K562 (cell line): Measurements from ENCODE around the gene ENDOD1. TPM values are rescaled to one million over a fixed set of nuclear protein-coding genes. Genes with fewer than 3 reads are reported as not detected.

Experiments used
- ATAC-seq: fragments of 200-7000 bp; cut with Tn5 transposase; 3 replicates; pipeline ENCODE4 v1.9.1; 2020; ENCODE audit warnings: moderate library complexity
- BruUV-seq: library from RNA; stranded (reverse); fragments of 400-500 nt; replicated peaks from 2 replicates; lab custom pipeline; 2021; lab: Mats Ljungman, UMichigan
- CTCF ChIA-PET: fragments of 300-600 bp; formaldehyde crosslinking; extraction: SDS; loops from one replicate; lab custom pipeline; 2021; ENCODE audit warnings: low intra/inter-chr PET ratio; lab: Yijun Ruan, JAX
- POLR2A ChIA-PET: fragments of 300-600, 350-650 bp; sonication (Branson Sonifier 250); formaldehyde crosslinking; extraction: SDS; loops from one replicate; lab custom pipeline; 2021; ENCODE audit warnings: antibody characterized with exemption, inconsistent platforms; lab: Yijun Ruan, JAX
- DNase-seq, 4 experiments: peaks; one replicate each; pipeline versions ENCODE4 v3.0.0 to v3.0.0-alpha.2; 2011 to 2018; ENCODE audit warnings: low spot score in 3 of 4, mixed read lengths in 3 of 4; ENCODE audit errors: extremely low read depth in 1 of 4
- FAIRE-seq: peaks from 2 replicates; lab custom pipeline; 2011; peaks lifted over from hg19 to GRCh38; lab: Jason Lieb, UNC
- H2AFZ ChIP-seq: 2 replicates; pipeline ENCODE4 v1.6.0; 2011; ENCODE audit warnings: low read depth, low read length, control low read depth, inconsistent platforms
- H3K27ac ChIP-seq: fragments of 200-600 bp; 3 replicates; pipeline ENCODE4 v1.8.0; 2011; ENCODE audit warnings: low read depth, mild to moderate bottlenecking, control low read depth, inconsistent platforms, low read length, moderate library complexity, mixed read lengths; ENCODE audit errors: extremely low read depth
- H3K27me3 ChIP-seq, 2 experiments: fragments of 300-600 bp in 1 of 2; 2 replicates in 1 of 2; 3 replicates in 1 of 2; pipeline versions ENCODE4 v1.6.0 to v1.8.0; 2011; ENCODE audit warnings: inconsistent platforms in 2 of 2, low read length in 2 of 2, mild to moderate bottlenecking in 1 of 2, mixed read lengths in 1 of 2, moderate library complexity in 1 of 2; ENCODE audit not compliant: control insufficient read depth in 2 of 2, insufficient read depth in 2 of 2
- H3K36me3 ChIP-seq: fragments of 300-600 bp; 3 replicates; pipeline ENCODE4 v1.8.0; 2011; ENCODE audit warnings: mild to moderate bottlenecking, low read length, inconsistent platforms; ENCODE audit not compliant: control insufficient read depth, insufficient read depth
- H3K4me1 ChIP-seq, 2 experiments: fragments of 200-600 bp in 1 of 2; replicated peaks in 1 of 2; 2 replicates in 1 of 2; 3 replicates in 1 of 2; pipeline versions ENCODE4 v1.5.1 to v1.8.0; 2011; ENCODE audit warnings: inconsistent platforms in 2 of 2, low read length in 2 of 2, mild to moderate bottlenecking in 1 of 2, mixed read lengths in 1 of 2, moderate library complexity in 1 of 2; ENCODE audit not compliant: control insufficient read depth in 2 of 2, insufficient read depth in 2 of 2
- H3K4me2 ChIP-seq: 2 replicates; pipeline ENCODE4 v1.6.1; 2011; ENCODE audit warnings: low read length, control low read depth, inconsistent platforms, mixed read lengths; ENCODE audit not compliant: insufficient read depth
- H3K4me3 ChIP-seq: fragments of 200-600 bp; sonication (generic), shearing (Covaris generic); 2 replicates; pipeline ENCODE4 v1.5.1; 2016; ENCODE audit warnings: control low read depth, inconsistent platforms
- H3K79me2 ChIP-seq: fragments of 200-600 bp; 3 replicates; pipeline ENCODE4 v1.8.0; 2011; ENCODE audit warnings: low read length, inconsistent platforms; ENCODE audit not compliant: control insufficient read depth, insufficient read depth
- H3K9ac ChIP-seq, 2 experiments: 2 replicates each; pipeline versions ENCODE4 v1.6.0 to v1.6.1; 2011; ENCODE audit warnings: low read depth in 2 of 2, low read length in 2 of 2, control low read depth in 1 of 2, inconsistent platforms in 1 of 2, mild to moderate bottlenecking in 1 of 2, mixed read lengths in 1 of 2; ENCODE audit not compliant: insufficient read depth in 1 of 2
- H3K9me1 ChIP-seq: one replicate; pipeline ENCODE4 v1.6.0; 2011; ENCODE audit warnings: inconsistent platforms, mild to moderate bottlenecking, low read length, moderate library complexity; ENCODE audit not compliant: control insufficient read depth, insufficient read depth
- H3K9me3 ChIP-seq: replicated peaks from 2 replicates; pipeline ENCODE4 v1.5.1; 2011; ENCODE audit warnings: low read depth, low read length, inconsistent platforms; ENCODE audit not compliant: control insufficient read depth, insufficient read depth
- H4K20me1 ChIP-seq: replicated peaks from 2 replicates; pipeline ENCODE4 v1.6.1; 2011; ENCODE audit warnings: low read length, inconsistent platforms, mixed read lengths; ENCODE audit not compliant: control insufficient read depth, insufficient read depth
- BACH1 ChIP-seq: fragments of 200-800 bp; sonication (Bioruptor generic); IDR thresholded peaks from 2 replicates; pipeline ENCODE4 v1.6.1; 2016; ENCODE audit warnings: missing genetic modification characterization, missing compliant biosample characterization
- BHLHE40 ChIP-seq: IDR thresholded peaks from 2 replicates; pipeline ENCODE4 v1.6.1; 2011; ENCODE audit warnings: low read length, improper control_type of control experiment
- FIP1L1 ChIP-seq: fragments of 200-400 bp; formaldehyde crosslinking; IDR thresholded peaks from 2 replicates; pipeline ENCODE4 v1.6.1; 2018; ENCODE audit warnings: mild to moderate bottlenecking, low read depth, low read length; ENCODE audit not compliant: poor library complexity, severe bottlenecking
- FOXP1 ChIP-seq: sonication (generic); formaldehyde crosslinking; IDR thresholded peaks from 2 replicates; pipeline ENCODE4 v1.8.0; 2022; ENCODE audit warnings: mild to moderate bottlenecking, missing genetic modification reagents
- NR2C1 ChIP-seq, 2 experiments: fragments of 450-650 bp; IDR thresholded peaks; 2 replicates each; pipeline ENCODE4 v1.6.1; 2017; ENCODE audit warnings: mild to moderate bottlenecking in 2 of 2, antibody characterized with exemption in 1 of 2, inconsistent platforms in 1 of 2, missing compliant biosample characterization in 1 of 2, missing genetic modification characterization in 1 of 2
- PTRF ChIP-seq: fragments of 450-650 bp; IDR thresholded peaks from 2 replicates; pipeline ENCODE4 v1.6.1; 2016; ENCODE audit warnings: mild to moderate bottlenecking, missing genetic modification characterization, missing compliant biosample characterization
- SLC30A9 ChIP-seq: fragments of 250-450 bp; sonication (Bioruptor Pico); IDR thresholded peaks from 2 replicates; pipeline ENCODE4 v1.8.0; 2022; ENCODE audit warnings: mild to moderate bottlenecking, moderate library complexity
- SMARCA5 ChIP-seq: fragments of 450-650 bp; IDR thresholded peaks from 2 replicates; pipeline ENCODE4 v1.6.1; 2016
- ZNF212 ChIP-seq: fragments of 450-650 bp; formaldehyde crosslinking; IDR thresholded peaks from 2 replicates; pipeline ENCODE4 v1.4.0; 2020; ENCODE audit warnings: mild to moderate bottlenecking
- ZNF316 ChIP-seq: fragments of 450-650 bp; IDR thresholded peaks from 2 replicates; pipeline ENCODE4 v1.6.1; 2016
- whole genome bisulfite sequencing: fragments of 100-300 bp; shearing (Covaris generic); methylation state at CpG from one replicate; pipeline ENCODE4 v1.1.6; 2016; ENCODE audit warnings: low coverage, mixed read lengths; ENCODE audit not compliant: insufficient coverage; ENCODE audit errors: missing lambda C conversion rate; 5-methylcytosine and 5-hydroxymethylcytosine counted together
- in situ Hi-C: fragments of 300-500 bp; cut with MboI; formaldehyde crosslinking; loops from 4 replicates; pipeline ENCODE4 v1.15.0; 2018; ENCODE audit warnings: inconsistent platforms, mixed read lengths
- intact Hi-C: fragments of 100-400 bp; cut with micrococcal nuclease; formaldehyde crosslinking; loops from 2 replicates; pipeline ENCODE4 v1.14.2; 2022
- polyA plus RNA-seq, 8 experiments: library from polyadenylated mRNA; depleted of rRNA in 4 of 8; stranded (reverse) in 5 of 8; unstranded in 3 of 8; fragments of >200 nt; fragmentation: Nextera tagmentation in 2 of 8; fragmentation: Illumina TruSeq in 1 of 8; extraction: Ambion mirVana in 2 of 8; extraction: Trizol in 1 of 8; gene quantifications; 2 replicates each; pipeline versions ENCODE4 v1.2.1 to v1.2.3, GENCODE V29; 2011 to 2014; ENCODE audit warnings: inconsistent platforms in 1 of 8, missing spikeins in 1 of 8
- total RNA-seq, 7 experiments: library from RNA; depleted of rRNA in 6 of 7; stranded (reverse); fragments of >200 nt in 6 of 7; fragmentation: Illumina TruSeq in 2 of 7; extraction: Trizol in 2 of 7; gene quantifications; 2 replicates each; pipeline versions ENCODE4 v1.2.1 to v1.2.3, GENCODE V29; 2011 to 2021; ENCODE audit warnings: low replicate concordance in 1 of 7
- TF ChIP-seq, protein P1 (sequence below): sonication (generic); formaldehyde crosslinking; IDR thresholded peaks from 2 replicates; pipeline ENCODE4 v1.8.0; 2023; ENCODE audit warnings: missing genetic modification reagents, mild to moderate bottlenecking, borderline replicate concordance

ENDOD1 gene
- total and polyA plus RNA-seq, 9 of the 15 experiments (the other 6 are each of a cell fraction or from before 2014, with no cell fraction given) = 4.2 to 11.8 (median 9.3) TPM

DNA sequence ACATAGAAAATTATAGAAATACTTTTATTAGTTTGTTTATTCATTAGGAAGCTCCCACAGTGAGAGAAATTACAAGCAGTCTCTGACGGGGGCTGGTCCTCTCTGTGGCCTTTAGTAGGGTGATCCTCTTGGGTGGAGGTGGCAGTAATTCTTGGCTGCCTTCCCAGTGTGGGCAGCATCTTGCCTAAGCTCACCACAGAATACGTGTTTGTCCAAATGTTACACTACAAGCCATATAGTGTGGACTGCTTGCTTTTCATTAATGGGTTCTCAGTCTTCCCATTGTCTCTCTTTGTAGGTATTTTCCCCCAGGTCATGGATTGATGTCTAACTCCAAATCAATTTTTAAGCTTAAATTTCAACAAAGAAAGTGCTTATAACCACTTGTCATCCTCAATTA, 43.3 kb downstream of the ENDOD1 start:
- no peaks in the 10 kb centered on the region for H3K9me3 ChIP-seq
- in situ Hi-C loops = no loop called here
- H3K4me3 ChIP-seq = no peak overlapping the region
- no peak overlapping the region for H3K9ac ChIP-seq
- no peak overlapping the region for H2AFZ ChIP-seq
- CTCF ChIA-PET = no interaction called here
- no peaks in the 10 kb centered on the region for H3K79me2 ChIP-seq
- no peaks in the 10 kb centered on the region for H3K27me3 ChIP-seq
- DNase-seq (no peak), ATAC-seq (no peak)
- no peaks in the 10 kb centered on the region for H3K9me1 ChIP-seq
- intact Hi-C loops = no loop called here
- peaks cover 0 to 2% of the 10 kb centered on the region in 2 experiments; a peak in 2 of 5 replicates for H3K4me1 ChIP-seq
- WGBS = 58% methylated on average over 2 of the region's 2 CpGs
- no peaks in the 10 kb centered on the region for H4K20me1 ChIP-seq
- H3K36me3 ChIP-seq = peaks cover 7% of the 10 kb centered on the region; the same call in 2 of the 3 replicates
- TF ChIP-seq ZNF212 (CRISPR knock-in tag) (no peak), ZNF316 (no peak), FIP1L1 (no peak), SLC30A9 (no peak), BACH1 (tag) (no peak), FOXP1 (no peak), NR2C1 (IDR thresholded peaks at IDR 0.05) (no peak), NR2C1 (tag; IDR thresholded peaks at IDR 0.05) (no peak), BHLHE40 (no peak), SMARCA5 (no peak), PTRF (tag) (no peak)
- TF ChIP-seq, protein P1, sequence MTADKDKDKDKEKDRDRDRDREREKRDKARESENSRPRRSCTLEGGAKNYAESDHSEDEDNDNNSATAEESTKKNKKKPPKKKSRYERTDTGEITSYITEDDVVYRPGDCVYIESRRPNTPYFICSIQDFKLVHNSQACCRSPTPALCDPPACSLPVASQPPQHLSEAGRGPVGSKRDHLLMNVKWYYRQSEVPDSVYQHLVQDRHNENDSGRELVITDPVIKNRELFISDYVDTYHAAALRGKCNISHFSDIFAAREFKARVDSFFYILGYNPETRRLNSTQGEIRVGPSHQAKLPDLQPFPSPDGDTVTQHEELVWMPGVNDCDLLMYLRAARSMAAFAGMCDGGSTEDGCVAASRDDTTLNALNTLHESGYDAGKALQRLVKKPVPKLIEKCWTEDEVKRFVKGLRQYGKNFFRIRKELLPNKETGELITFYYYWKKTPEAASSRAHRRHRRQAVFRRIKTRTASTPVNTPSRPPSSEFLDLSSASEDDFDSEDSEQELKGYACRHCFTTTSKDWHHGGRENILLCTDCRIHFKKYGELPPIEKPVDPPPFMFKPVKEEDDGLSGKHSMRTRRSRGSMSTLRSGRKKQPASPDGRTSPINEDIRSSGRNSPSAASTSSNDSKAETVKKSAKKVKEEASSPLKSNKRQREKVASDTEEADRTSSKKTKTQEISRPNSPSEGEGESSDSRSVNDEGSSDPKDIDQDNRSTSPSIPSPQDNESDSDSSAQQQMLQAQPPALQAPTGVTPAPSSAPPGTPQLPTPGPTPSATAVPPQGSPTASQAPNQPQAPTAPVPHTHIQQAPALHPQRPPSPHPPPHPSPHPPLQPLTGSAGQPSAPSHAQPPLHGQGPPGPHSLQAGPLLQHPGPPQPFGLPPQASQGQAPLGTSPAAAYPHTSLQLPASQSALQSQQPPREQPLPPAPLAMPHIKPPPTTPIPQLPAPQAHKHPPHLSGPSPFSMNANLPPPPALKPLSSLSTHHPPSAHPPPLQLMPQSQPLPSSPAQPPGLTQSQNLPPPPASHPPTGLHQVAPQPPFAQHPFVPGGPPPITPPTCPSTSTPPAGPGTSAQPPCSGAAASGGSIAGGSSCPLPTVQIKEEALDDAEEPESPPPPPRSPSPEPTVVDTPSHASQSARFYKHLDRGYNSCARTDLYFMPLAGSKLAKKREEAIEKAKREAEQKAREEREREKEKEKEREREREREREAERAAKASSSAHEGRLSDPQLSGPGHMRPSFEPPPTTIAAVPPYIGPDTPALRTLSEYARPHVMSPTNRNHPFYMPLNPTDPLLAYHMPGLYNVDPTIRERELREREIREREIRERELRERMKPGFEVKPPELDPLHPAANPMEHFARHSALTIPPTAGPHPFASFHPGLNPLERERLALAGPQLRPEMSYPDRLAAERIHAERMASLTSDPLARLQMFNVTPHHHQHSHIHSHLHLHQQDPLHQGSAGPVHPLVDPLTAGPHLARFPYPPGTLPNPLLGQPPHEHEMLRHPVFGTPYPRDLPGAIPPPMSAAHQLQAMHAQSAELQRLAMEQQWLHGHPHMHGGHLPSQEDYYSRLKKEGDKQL (CRISPR knock-in tag) = no peak
- TF ChIP-seq, all 486 proteins: peak for 0
- FAIRE-seq = no peak
- H3K27ac ChIP-seq = no peak overlapping the region
- POLR2A ChIA-PET = interaction anchor here (1.2 to 1.3 kb wide), 2 partner anchors 43 to 63 kb away, joined by 3 to 5 read pairs; partner anchors contain the start of gene ENDOD1
- H3K4me2 ChIP-seq = no peak overlapping the region
- no TSS peak for BruUV-seq
